ENCODE data around the gene GSTCD.

- no peak for TF ChIP-seq CTCF (conservative IDR thresholded peaks at IDR 0.05; ENCODE audit: low read depth in 2 of 2)
- no peak for TF ChIP-seq POLR2AphosphoS5 (IDR thresholded peaks at IDR 0.05; ENCODE audit: low read depth)
- no peak for TF ChIP-seq EZH2 (IDR thresholded peaks at IDR 0.05; ENCODE audit: low read depth, unreplicated experiment)
- TF ChIP-seq EZH2phosphoT487 (IDR thresholded peaks at IDR 0.05; ENCODE audit: unreplicated experiment): no peak
- no peak for TF ChIP-seq REST (IDR thresholded peaks at IDR 0.05; ENCODE audit: unreplicated experiment)
These were observed 2.1 kb downstream of the GSTCD start for GRCh38 chr4:105710678-105711077.

Measured in GM23338 (cell line).